Endodermal cell (in vitro differentiated cells): ENCODE measurements around the gene NDUFAF7. TPM values are rescaled to one million over a fixed set of nuclear protein-coding genes. Genes with fewer than 3 reads are reported as not detected.
A peak's percentile ranks its signal among the peaks of the same experiment; 100 is the strongest.
"Not testable (repeated sequence)": the region's sequence is repeated elsewhere in the genome, so short reads cannot be mapped to it uniquely, and the experiment has no call there.

Experiments
- DNase-seq: peaks from one replicate; pipeline ENCODE4 v3.0.0-alpha.2; 2017
- H3K27ac ChIP-seq: 2 replicates; pipeline ENCODE4 v1.5.1; 2013; ENCODE audit warnings: mild to moderate bottlenecking, low read depth, low read length, moderate library complexity
- H3K27me3 ChIP-seq: 2 replicates; pipeline ENCODE4 v1.6.1; 2013; ENCODE audit warnings: mild to moderate bottlenecking, low read length, moderate library complexity; ENCODE audit not compliant: insufficient read depth, control insufficient read depth, poor library complexity, severe bottlenecking
- H3K36me3 ChIP-seq: 2 replicates; pipeline ENCODE4 v1.7.0; 2013; ENCODE audit warnings: mild to moderate bottlenecking, low read length, moderate library complexity; ENCODE audit not compliant: control insufficient read depth, insufficient read depth
- H3K4me1 ChIP-seq: one replicate; pipeline ENCODE4 v1.7.0; 2013; ENCODE audit warnings: low read length; ENCODE audit not compliant: control insufficient read depth, insufficient read depth
- H3K4me3 ChIP-seq: 2 replicates; pipeline ENCODE4 v1.5.1; 2013; ENCODE audit warnings: mild to moderate bottlenecking, low read length, moderate library complexity
- H3K9ac ChIP-seq: 2 replicates; pipeline ENCODE4 v1.6.1; 2013; ENCODE audit warnings: mild to moderate bottlenecking, low read length, moderate library complexity; ENCODE audit not compliant: poor library complexity, severe bottlenecking; ENCODE audit errors: extremely low read depth
- H3K9me3 ChIP-seq: 2 replicates; pipeline ENCODE4 v1.6.1; 2013; ENCODE audit warnings: mild to moderate bottlenecking, low read length, moderate library complexity; ENCODE audit not compliant: control insufficient read depth
- H3K27ac Mint-ChIP-seq: 2 replicates; pipeline ENCODE4 v1.8.0; 2020; ENCODE audit warnings: mixed read lengths
- H3K27me3 Mint-ChIP-seq: 2 replicates; pipeline ENCODE4 v1.8.0; 2021; ENCODE audit warnings: mild to moderate bottlenecking, mixed read lengths; ENCODE audit not compliant: insufficient read depth
- H3K36me3 Mint-ChIP-seq: 2 replicates; pipeline ENCODE4 v1.8.0; 2020; ENCODE audit warnings: low read depth, mixed read lengths
- H3K4me1 Mint-ChIP-seq: 2 replicates; pipeline ENCODE4 v1.8.0; 2020; ENCODE audit warnings: mixed read lengths
- H3K4me3 Mint-ChIP-seq: 2 replicates; pipeline ENCODE4 v1.8.0; 2020; ENCODE audit warnings: mild to moderate bottlenecking, moderate library complexity, mixed read lengths
- H3K9me3 Mint-ChIP-seq: 2 replicates; pipeline ENCODE4 v1.8.0; 2020; ENCODE audit warnings: mild to moderate bottlenecking, mixed read lengths
- WGBS, 2 experiments: methylation state at CpG; one replicate each; pipeline versions ENCODE4 v1.1.5 to v1.1.7; 2013; ENCODE audit warnings: missing lambda C conversion rate in 2 of 2, mixed read lengths in 1 of 2; ENCODE audit not compliant: insufficient coverage in 1 of 2, insufficient read length in 1 of 2; 5-methylcytosine and 5-hydroxymethylcytosine counted together
- total RNA-seq, 2 donors: library from RNA; stranded (reverse); fragmentation: NEBNext Ultra II Directional in 1 of 2; extraction: Animal tissue kit (Norgen Biotek cat#: 25700) in 1 of 2; gene quantifications; 2 replicates in 1 of 2; 3 replicates in 1 of 2; pipeline ENCODE4 v1.2.1, GENCODE V29; 2021
- TF ChIP-seq, protein P1 (sequence below): fragments of 200-600 bp; sonication (generic); conservative IDR thresholded peaks from 2 replicates; pipeline ENCODE4 v1.5.0; 2021; ENCODE audit warnings: antibody characterized with exemption, mild to moderate bottlenecking

NDUFAF7 gene
- total RNA-seq, 2 donors from 2014 or later: 41.4 to 54.4 TPM

DNA sequence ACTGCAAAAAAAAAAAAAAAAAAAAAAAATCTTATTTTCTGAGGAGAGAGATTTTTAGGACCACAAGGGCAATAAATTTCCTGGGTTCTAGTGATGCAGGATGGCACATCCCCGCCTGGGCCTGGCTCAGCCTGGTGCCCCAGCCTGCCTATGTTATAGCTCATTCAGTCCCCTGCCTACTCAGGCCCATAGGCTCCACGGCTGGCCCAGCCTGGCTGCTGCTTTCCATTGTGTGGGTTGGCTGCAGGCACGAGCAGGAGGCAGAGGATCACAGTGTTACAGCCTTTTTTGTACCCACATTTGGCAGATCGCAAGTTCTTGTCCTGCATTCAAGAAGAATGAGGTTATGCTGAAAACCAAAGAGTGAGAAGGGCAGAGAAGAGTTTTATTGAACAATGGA lies 40.2 kb upstream of the NDUFAF7 start:
- DNase-seq: peak; percentile 70
- H3K4me1 Mint-ChIP-seq: peaks cover 31% of the 10 kb centered on the region
- TF ChIP-seq, protein P1, sequence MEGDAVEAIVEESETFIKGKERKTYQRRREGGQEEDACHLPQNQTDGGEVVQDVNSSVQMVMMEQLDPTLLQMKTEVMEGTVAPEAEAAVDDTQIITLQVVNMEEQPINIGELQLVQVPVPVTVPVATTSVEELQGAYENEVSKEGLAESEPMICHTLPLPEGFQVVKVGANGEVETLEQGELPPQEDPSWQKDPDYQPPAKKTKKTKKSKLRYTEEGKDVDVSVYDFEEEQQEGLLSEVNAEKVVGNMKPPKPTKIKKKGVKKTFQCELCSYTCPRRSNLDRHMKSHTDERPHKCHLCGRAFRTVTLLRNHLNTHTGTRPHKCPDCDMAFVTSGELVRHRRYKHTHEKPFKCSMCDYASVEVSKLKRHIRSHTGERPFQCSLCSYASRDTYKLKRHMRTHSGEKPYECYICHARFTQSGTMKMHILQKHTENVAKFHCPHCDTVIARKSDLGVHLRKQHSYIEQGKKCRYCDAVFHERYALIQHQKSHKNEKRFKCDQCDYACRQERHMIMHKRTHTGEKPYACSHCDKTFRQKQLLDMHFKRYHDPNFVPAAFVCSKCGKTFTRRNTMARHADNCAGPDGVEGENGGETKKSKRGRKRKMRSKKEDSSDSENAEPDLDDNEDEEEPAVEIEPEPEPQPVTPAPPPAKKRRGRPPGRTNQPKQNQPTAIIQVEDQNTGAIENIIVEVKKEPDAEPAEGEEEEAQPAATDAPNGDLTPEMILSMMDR: no peak

DNA sequence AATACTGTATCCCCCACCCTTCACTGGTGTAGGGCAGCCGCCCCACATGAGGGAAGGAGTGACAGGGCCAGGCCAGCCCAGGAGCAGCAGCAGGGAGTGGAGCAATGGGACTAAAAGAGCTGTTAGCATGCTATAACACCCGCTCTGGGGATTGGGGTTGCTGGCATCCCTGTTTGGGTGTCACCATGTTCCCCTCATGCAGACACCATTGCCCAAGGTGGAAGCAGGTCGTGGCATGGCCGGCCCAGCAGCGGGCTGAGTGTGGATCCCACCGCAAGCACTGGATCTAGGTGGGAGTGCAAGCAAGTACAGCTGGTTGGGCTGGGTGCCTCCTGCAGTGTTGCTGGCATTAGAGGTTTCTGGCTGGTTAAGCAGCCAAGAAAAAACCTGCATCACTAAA lies 39.7 kb upstream of the NDUFAF7 start:
- no peaks in the 10 kb centered on the region for H3K27me3 Mint-ChIP-seq
- Histone ChIP-seq H3K27me3 (no peaks in the 10 kb centered on the region), H3K9ac (no peak overlapping the region), H3K36me3 (no peaks in the 10 kb centered on the region), H3K4me3 (no peak overlapping the region), H3K27ac (no peak overlapping the region), H3K4me1 (peaks cover 11% of the 10 kb centered on the region), H3K9me3 (no peaks in the 10 kb centered on the region)
- H3K27ac Mint-ChIP-seq: no peak overlapping the region
- peaks cover 3% of the 10 kb centered on the region for H3K9me3 Mint-ChIP-seq
- no peak overlapping the region for H3K4me3 Mint-ChIP-seq
- no peaks in the 10 kb centered on the region for H3K36me3 Mint-ChIP-seq
- TF ChIP-seq, protein P1: no peak
- 77 to 83% methylated on average over 2 to 6 of the region's 6 CpGs for WGBS, 2 experiments
- H3K4me1 Mint-ChIP-seq: peaks cover 31% of the 10 kb centered on the region
- DNase-seq: peak; percentile 71

More for the DNA sequence above, 40.2 kb upstream of the NDUFAF7 start:
- H3K27ac ChIP-seq: no peak overlapping the region
- Mint-ChIP-seq H3K9me3 (peaks cover 2% of the 10 kb centered on the region), H3K36me3 (no peaks in the 10 kb centered on the region), H3K4me3 (no peak overlapping the region), H3K27ac (peak overlapping the region; percentile 24), H3K27me3 (no peaks in the 10 kb centered on the region)
- WGBS, 2 experiments: 84 to 86% methylated on average over 2 to 4 of the region's 4 CpGs
- H3K27me3 ChIP-seq: no peaks in the 10 kb centered on the region
- H3K4me1 ChIP-seq: peaks cover 11% of the 10 kb centered on the region
- H3K9me3 ChIP-seq: no peaks in the 10 kb centered on the region
- no peak overlapping the region for H3K4me3 ChIP-seq
- no peaks in the 10 kb centered on the region for H3K36me3 ChIP-seq
- no peak overlapping the region for H3K9ac ChIP-seq

- Mint-ChIP-seq H3K9me3 (peaks cover 3% of the 10 kb centered on the region), H3K27me3 (no peaks in the 10 kb centered on the region), H3K36me3 (no peaks in the 10 kb centered on the region), H3K4me1 (peaks cover 31% of the 10 kb centered on the region), H3K27ac (peak overlapping the region; percentile 74), H3K4me3 (no peak overlapping the region)
- 75% methylated on average over 1 of the region's 1 CpG; no CpG with 5 or more reads in 1 of the 2 experiments for WGBS, 2 experiments
- peaks cover 11% of the 10 kb centered on the region for H3K4me1 ChIP-seq
- H3K27ac ChIP-seq: no peak overlapping the region
- no peak for DNase-seq
- no peak overlapping the region for H3K4me3 ChIP-seq
- TF ChIP-seq, protein P1: no peak
- no peaks in the 10 kb centered on the region for H3K36me3 ChIP-seq
- no peak overlapping the region for H3K9ac ChIP-seq
- no peaks in the 10 kb centered on the region for H3K27me3 ChIP-seq
- no peaks in the 10 kb centered on the region for H3K9me3 ChIP-seq
These were observed 38.9 kb upstream of the NDUFAF7 start for GRCh38 chr2:37192551-37192950.

DNA sequence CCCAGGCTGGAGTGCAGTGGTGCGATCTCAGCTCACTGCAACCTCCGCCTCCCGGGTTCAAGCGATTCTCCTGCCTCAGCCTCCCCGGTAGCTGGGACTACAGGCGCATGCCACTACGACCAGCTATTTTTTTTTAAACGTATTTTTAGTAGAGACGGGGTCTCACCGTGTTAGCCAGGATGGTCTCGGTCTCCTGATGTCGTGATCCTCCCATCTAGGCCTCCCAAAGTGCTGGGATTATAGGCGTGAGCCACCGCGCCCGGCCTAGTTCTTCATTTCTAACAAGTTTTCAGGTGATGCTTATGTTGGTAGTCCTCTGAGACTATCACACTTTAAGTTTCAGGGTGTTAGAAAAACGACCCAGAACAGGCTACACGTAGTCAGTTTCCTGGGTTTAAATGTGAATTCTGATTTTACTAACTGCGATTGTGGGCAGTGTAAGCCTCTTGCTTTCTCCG lies 35.6 kb upstream of the NDUFAF7 start:
- not testable (repeated sequence) for H3K36me3 ChIP-seq, H3K9me3 Mint-ChIP-seq, H3K27me3 ChIP-seq, H3K36me3 Mint-ChIP-seq, H3K9me3 ChIP-seq, DNase-seq, H3K27ac ChIP-seq, H3K4me1 ChIP-seq, H3K27ac Mint-ChIP-seq, H3K9ac ChIP-seq, H3K4me3 ChIP-seq, H3K27me3 Mint-ChIP-seq
- Mint-ChIP-seq H3K4me3 (peak overlapping the region; percentile 66), H3K4me1 (peaks cover 29% of the 10 kb centered on the region)
- WGBS, 2 experiments: 95% methylated on average over 18 to 20 of the region's 20 CpGs
